HG03039 (cell line): ENCODE measurements around the gene PRCD.
"Not testable (repeated sequence)": the region's sequence is repeated elsewhere in the genome, so short reads cannot be mapped to it uniquely, and the experiment has no call there.

ENCODE experiments used
- ATAC-seq: cut with Tn5 transposase; IDR thresholded peaks from one replicate; pipeline ENCODE4 v1.9.1; 2021; ENCODE audit warnings: mild to moderate bottlenecking, moderate library complexity; ENCODE audit not compliant: unreplicated experiment

Gene PRCD

GRCh38 chr17:76502341-76503211, 37.3 kb upstream of the PRCD start:
- ATAC-seq = no peak

DNA sequence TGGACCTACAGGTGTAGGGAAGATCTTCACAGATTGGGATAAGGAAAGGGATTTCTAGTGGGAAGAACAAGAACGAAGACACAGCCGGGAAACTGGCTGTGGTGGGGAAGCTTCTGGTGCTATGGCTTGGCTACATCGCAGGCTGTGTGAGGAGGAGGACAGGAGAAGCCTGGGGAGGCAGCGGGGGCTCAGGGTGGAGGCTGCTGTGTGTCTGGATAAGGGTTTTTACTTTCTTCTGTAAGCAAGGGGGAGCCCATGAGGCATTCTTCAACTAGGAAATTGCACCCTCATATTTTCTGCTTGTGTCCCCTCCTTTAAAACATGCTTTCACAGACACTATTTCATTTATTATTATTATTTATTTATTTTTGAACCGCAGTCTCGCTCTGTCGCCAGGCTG, 35.7 kb upstream of the PRCD start:
- no peak for ATAC-seq

DNA sequence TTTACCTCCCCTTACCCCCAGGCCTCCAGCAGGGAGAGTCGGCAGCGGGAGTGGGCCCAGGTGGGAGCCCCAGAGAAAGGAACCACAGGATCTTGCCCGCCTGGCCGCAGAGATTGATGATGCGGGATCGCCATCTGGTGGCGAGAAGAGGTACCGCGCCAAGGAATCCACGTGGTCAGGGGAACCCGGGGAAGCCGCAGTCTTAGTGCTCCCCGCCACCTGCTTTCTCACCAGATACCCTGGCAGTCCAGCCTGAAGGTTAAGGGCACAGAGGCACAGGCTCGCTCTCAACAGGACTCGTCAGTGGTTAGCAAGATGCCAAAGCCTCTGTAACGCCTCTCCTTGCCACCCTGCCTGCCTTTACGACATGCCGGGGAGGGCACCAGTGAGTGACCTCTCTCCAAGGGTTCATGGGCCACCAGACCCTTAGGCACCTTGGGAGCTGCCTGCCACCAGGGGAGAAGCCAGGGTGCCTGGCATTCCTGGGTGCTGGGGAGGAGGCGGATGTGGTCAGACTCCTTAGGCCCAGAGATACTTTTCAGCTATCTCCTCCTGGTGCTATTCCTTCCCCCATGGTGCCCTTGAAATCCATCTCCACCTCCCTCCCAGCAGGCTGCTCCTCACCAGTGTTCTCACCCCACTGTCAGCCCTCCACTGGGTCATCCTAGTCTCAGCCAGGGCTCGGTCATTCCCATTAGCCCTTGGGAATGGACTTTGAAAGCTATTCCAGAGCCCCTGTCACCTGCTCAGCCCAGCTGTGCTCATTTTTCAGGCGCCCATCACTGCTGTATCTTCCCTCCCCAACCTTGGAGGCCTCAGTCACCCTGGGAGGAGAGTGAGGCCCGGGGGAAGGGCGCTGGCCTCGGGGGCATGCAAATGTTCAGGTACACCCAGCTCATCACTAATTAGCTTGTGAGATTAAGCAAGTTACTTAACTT, 33.2 kb upstream of the PRCD start:
- ATAC-seq = no peak

- not testable (repeated sequence) for ATAC-seq
These were observed 31.3 kb upstream of the PRCD start for GRCh38 chr17:76508472-76509063.

GRCh38 chr17:76510831-76511244, 29.0 kb upstream of the PRCD start:
- ATAC-seq = no peak

DNA sequence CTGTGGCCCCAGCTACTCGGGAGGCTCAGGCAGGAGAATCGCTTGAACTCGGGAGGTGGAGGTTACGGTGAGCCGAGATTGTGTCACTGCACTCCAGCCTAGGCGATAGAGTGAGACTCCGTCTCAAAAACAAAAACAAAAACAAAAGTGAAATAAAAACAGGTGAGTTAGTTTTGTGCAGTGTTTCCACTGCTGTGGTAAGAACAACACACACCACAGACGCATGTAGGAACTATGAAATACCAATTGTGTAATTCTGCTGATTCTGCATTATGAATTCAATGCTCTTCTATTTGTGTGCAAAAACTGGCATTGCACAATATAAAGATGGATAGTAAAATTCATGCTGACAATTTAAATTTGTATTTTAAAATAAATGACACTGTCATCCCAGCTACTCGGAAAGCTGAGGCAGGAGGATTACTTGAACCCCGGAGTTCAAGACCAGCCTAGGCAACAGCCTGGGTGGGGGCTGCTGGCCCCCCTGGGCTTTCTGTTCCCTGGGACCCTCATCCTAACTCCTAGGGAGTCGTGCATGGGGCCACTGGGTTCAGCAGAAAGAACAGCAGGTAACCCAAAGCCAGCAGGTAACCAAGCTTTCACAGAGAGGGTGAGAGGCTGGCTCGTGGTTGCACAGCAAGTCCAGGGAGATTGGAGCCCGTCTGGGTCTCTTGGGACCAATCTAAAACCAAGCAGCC, 28.0 kb upstream of the PRCD start:
- no peak for ATAC-seq

GRCh38 chr17:76512366-76513305, 27.2 kb upstream of the PRCD start:
- ATAC-seq = no peak

DNA sequence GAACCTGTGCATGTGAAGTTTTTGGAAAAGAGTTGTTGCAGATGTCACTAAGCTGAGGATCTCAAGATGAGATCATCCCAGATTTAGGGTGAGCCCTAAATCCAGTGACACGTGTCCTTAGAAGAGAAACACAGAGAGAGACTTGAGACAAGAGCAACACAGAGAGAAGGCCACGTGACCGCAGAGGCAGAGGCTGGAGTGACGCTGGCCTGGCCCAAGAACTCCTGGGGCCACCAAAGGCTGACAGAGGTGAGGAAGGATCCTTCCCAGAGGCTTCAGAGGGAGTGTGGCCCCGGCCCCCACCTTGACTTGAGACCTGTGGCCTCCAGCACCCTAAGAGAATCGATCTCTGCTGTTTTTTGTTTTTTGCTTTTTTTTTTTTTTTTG, 26.5 kb upstream of the PRCD start:
- no peak for ATAC-seq

DNA sequence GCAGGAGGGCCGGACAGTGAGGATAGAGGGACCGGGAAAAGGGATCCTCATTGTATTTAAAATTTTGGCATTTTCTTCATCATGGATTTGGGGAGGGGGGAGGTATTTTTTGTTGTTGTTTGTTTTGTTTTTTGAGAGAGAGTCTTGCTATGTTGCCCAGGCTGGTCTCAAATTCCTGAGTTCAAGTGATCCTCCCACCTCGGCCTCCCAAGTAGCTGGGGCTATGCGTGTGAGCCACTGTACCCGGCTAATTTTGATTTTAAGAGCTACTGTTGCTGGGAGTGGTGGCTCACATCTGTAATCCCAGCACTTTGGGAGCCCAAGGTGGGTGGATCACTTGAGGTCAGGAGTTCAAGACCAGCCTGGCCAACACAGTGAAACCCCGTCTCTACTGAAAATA, 25.5 kb upstream of the PRCD start:
- not testable (repeated sequence) for ATAC-seq

- no peak for ATAC-seq
These were observed 24.4 kb upstream of the PRCD start for GRCh38 chr17:76515274-76515949.

DNA sequence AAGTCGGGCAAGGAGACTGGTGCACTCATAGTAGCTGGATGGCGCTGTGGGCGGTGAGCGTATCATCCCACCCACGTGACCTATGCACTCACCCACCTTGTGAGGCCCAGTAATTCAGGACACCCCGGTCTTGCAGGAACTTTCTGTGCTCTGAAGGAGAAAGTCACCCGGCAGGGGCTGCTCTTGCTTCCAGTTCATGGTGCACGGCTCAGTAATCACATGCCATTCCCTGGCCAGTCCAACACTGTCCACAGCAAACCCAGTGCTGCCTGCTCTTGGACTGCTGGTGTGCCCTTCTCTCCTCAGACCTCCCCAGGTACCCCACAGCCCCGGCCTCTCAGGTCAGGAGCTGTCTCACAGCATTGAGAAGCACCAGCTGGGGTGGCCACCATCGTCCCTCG, 22.2 kb upstream of the PRCD start:
- ATAC-seq = no peak

- no peak for ATAC-seq
These were observed 20.5 kb upstream of the PRCD start for GRCh38 chr17:76519048-76519966.

DNA sequence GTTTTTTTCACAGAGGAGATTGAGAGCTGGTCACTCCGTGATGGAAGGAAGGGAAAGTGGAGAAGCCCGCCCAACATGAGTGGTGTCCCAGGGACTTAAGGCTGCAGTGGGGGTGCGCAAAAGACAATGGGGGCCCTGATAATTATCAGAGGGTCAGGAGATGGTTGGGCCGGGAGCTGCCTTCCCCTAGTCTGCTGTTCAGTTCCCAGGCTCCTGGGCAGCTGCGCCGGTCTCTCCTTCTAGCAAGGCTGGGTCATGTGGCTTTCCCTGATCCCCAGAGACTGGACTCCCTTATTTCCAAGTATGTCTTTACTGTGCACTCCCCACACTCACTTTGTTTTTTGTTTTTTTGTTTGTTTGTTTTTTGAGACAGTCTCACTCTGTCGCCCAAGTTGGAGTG, 18.6 kb upstream of the PRCD start:
- no peak for ATAC-seq

GRCh38 chr17:76521683-76522082, 18.2 kb upstream of the PRCD start:
- not testable (repeated sequence) for ATAC-seq

DNA sequence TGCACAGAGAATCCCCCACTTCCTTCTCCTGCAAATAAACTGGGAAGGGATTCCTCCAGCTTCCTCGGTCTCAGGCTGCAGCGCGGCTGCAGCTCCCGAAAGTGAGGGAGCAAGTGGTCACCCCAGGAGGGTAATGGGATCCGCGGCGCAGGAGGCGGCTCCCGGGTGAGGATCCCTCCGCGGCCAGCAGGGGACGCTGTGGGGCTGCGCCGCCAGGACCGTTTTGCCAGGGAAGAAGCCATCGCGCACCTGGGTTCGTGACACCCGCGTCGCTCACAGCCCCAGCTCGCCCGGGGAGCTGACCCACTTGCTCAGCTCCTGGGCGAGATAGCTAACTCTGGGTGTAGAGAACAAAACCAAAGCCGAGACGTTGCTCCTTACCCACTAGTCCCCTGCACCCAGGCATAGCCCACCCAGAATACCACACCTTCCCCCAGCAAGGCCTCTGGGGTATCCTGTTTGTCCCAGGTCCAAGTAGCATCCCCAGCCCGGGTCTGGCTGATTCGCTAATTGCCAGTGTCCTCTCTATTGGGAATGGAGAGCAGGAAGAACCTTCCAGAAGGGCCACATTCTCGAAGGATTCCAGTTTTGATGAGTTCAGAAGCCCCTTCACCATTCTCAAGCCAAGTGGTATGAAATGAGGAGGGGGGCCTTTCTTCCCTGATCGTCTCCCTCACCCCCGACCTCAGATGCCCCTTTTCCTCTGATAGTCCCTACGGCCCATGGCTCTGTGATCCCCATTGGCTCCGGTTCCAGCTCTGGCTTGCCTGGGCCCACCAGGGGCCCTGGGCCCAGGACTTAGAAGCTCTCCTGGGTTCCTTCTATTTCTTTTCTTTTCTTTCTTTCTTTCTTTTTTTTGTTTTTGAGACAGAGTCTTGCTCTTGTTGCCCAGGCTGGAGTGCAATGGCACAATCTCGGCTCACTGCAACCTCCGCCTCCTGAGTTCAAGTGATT, 16.5 kb upstream of the PRCD start:
- ATAC-seq = no peak

DNA sequence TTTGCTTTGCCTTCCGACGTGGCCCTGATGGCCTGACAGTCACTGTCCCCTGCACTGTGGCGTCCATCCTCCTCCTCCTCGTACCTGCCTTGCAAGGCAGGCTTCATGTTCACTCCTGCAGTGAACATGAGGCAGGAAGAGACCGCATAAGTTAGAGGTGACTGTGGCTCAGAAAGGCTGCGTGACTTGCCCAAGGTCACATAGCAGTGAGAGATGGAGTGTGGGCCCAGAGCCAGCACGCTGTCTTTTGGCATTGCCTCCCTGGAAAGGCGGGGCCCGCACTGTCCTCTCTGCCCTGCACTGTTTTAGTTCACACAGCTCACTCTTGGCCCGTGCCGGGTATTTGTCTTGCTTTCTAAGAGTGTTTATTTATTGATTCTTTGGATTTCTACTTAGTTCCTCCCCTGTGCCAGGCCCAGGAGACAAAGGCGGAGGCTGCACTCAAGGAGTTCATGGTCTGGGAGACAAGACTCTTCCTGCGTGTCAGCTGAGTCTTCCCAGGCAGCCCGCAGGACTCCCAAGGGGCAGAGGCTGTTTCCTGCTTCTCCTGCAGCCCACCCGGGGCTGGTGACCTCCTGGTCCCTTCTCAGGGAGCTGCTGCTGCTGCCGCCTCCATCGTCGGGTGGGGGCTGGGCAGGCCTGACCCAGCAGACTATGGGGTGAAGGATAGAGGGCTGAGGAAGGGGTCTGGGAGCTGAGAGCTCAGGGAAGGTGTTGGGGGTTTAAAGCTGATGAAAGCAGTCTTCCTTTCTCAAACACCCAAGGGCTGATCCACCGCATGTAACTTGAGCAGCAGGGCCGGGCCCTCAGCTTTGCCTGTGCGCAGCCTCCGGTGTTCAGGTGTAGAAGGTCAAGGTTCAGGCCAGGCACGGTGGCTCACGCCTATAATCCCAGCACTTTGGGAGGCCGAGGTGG, 15.0 kb upstream of the PRCD start:
- ATAC-seq = no peak
